Trophoblast cell (in vitro differentiated cells and primary cell): ENCODE measurements around the gene CCDC85C.
"Not testable (repeated sequence)": the region's sequence is repeated elsewhere in the genome, so short reads cannot be mapped to it uniquely, and the experiment has no call there.

Experiments
- DNase-seq, 2 donors: peaks; one replicate each; pipeline ENCODE4 v3.0.0-alpha.2; 2016
- H2AFZ ChIP-seq: 2 replicates; pipeline ENCODE4 v1.6.1; 2013; ENCODE audit warnings: low read length, moderate library complexity, mild to moderate bottlenecking; ENCODE audit not compliant: insufficient read depth, poor library complexity
- H2AK5ac ChIP-seq: 2 replicates; pipeline ENCODE4 v1.6.1; 2013; ENCODE audit warnings: mild to moderate bottlenecking, low read length
- H2BK120ac ChIP-seq: 2 replicates; pipeline ENCODE4 v1.6.1; 2013; ENCODE audit warnings: low read length, mild to moderate bottlenecking, moderate library complexity; ENCODE audit not compliant: insufficient read depth, poor library complexity
- H2BK12ac ChIP-seq: 2 replicates; pipeline ENCODE4 v1.6.1; 2013; ENCODE audit warnings: mild to moderate bottlenecking, low read length, moderate library complexity
- H2BK5ac ChIP-seq: 2 replicates; pipeline ENCODE4 v1.6.1; 2013; ENCODE audit warnings: low read length, low read depth, moderate library complexity, mild to moderate bottlenecking; ENCODE audit not compliant: poor library complexity
- H3K14ac ChIP-seq: 2 replicates; pipeline ENCODE4 v1.6.1; 2013; ENCODE audit warnings: mild to moderate bottlenecking, low read length
- H3K18ac ChIP-seq: 2 replicates; pipeline ENCODE4 v1.6.1; 2013; ENCODE audit warnings: mild to moderate bottlenecking, low read length
- H3K23ac ChIP-seq: 2 replicates; pipeline ENCODE4 v1.6.1; 2013; ENCODE audit warnings: low read length
- H3K27ac ChIP-seq: 2 replicates; pipeline ENCODE4 v1.5.1; 2013; ENCODE audit warnings: low read depth, mild to moderate bottlenecking, inconsistent platforms, low read length, moderate library complexity
- H3K27me3 ChIP-seq: 2 replicates; pipeline ENCODE4 v1.6.1; 2013; ENCODE audit warnings: inconsistent platforms, mild to moderate bottlenecking, low read length, moderate library complexity; ENCODE audit not compliant: insufficient read depth
- H3K36me3 ChIP-seq, 2 experiments: 1 replicate in 1 of 2; 2 replicates in 1 of 2; pipeline ENCODE4 v1.6.1; 2013; ENCODE audit warnings: low read length in 2 of 2, mild to moderate bottlenecking in 2 of 2, moderate library complexity in 1 of 2; ENCODE audit not compliant: insufficient read depth in 2 of 2, control insufficient read depth in 1 of 2
- H3K4ac ChIP-seq: 2 replicates; pipeline ENCODE4 v1.6.1; 2013; ENCODE audit warnings: low read depth, mild to moderate bottlenecking, low read length, moderate library complexity
- H3K4me1 ChIP-seq, 2 experiments: 1 replicate in 1 of 2; 2 replicates in 1 of 2; pipeline ENCODE4 v1.6.1; 2013; ENCODE audit warnings: low read length in 2 of 2, mild to moderate bottlenecking in 2 of 2, moderate library complexity in 1 of 2; ENCODE audit not compliant: insufficient read depth in 2 of 2, control insufficient read depth in 1 of 2
- H3K4me2 ChIP-seq: 2 replicates; pipeline ENCODE4 v1.6.1; 2013; ENCODE audit warnings: inconsistent platforms, mild to moderate bottlenecking, low read length, moderate library complexity
- H3K4me3 ChIP-seq: 2 replicates; pipeline ENCODE4 v1.5.1; 2013; ENCODE audit warnings: mild to moderate bottlenecking, low read depth, low read length, inconsistent platforms
- H3K79me1 ChIP-seq: one replicate; pipeline ENCODE4 v1.6.1; 2013; ENCODE audit warnings: low read length
- H3K79me2 ChIP-seq: 2 replicates; pipeline ENCODE4 v1.6.1; 2013; ENCODE audit warnings: low read length, mild to moderate bottlenecking; ENCODE audit not compliant: control insufficient read depth, insufficient read depth, poor library complexity
- H3K9ac ChIP-seq: 2 replicates; pipeline ENCODE4 v1.6.1; 2013; ENCODE audit warnings: mild to moderate bottlenecking, low read length
- H3K9me3 ChIP-seq: 2 replicates; pipeline ENCODE4 v1.6.1; 2013; ENCODE audit warnings: low read depth, mild to moderate bottlenecking, control low read depth, inconsistent platforms, low read length; ENCODE audit not compliant: insufficient read depth
- H4K12ac ChIP-seq: 2 replicates; pipeline ENCODE4 v1.6.1; 2013; ENCODE audit warnings: low read depth, mild to moderate bottlenecking, low read length, moderate library complexity
- H4K8ac ChIP-seq: 2 replicates; pipeline ENCODE4 v1.6.1; 2013; ENCODE audit warnings: low read depth, mild to moderate bottlenecking, low read length, moderate library complexity
- H4K91ac ChIP-seq: one replicate; pipeline ENCODE4 v1.6.1; 2013; ENCODE audit warnings: low read depth, mild to moderate bottlenecking, low read length, moderate library complexity
- WGBS: extraction: QIAGEN DNeasy Blood & Tissue Kit; methylation state at CpG from one replicate; pipeline ENCODE4 v1.1.7; 2013; ENCODE audit warnings: missing lambda C conversion rate; ENCODE audit not compliant: insufficient read length, insufficient coverage; ENCODE audit errors: extremely low coverage; 5-methylcytosine and 5-hydroxymethylcytosine counted together

CCDC85C gene

GRCh38 chr14:99644723-99645544 is 40.9 kb upstream of the CCDC85C start, which contains the start of gene HHIPL1:
TSS of gene HHIPL1 (plus strand) at chr14:99645129. CDS start at chr14:99645208, 79 bp downstream.
- H4K8ac ChIP-seq: peak within 1 kb of the TSS; percentile 99
- no peak within 1 kb of the TSS for H2AK5ac ChIP-seq
- DNase-seq: peak in 1 of 2 donors; percentile 26
- H3K4me1 ChIP-seq: peaks cover 18 to 21% of the 10 kb centered on the region in 2 experiments
- peak within 1 kb of the TSS; percentile 79 for H3K4me2 ChIP-seq
- peak within 1 kb of the TSS; percentile 93 for H4K12ac ChIP-seq
- H3K27me3 ChIP-seq: no peaks in the 10 kb centered on the region
- H3K79me1 ChIP-seq: peaks cover 9% of the 10 kb centered on the region
- whole genome bisulfite sequencing: no CpG with 5 or more reads among the region's 91 CpGs
- peak within 1 kb of the TSS; percentile 92 for H3K14ac ChIP-seq
- peak within 1 kb of the TSS; percentile 84 for H3K18ac ChIP-seq
- H4K91ac ChIP-seq: peak within 1 kb of the TSS; percentile 94
- H3K9me3 ChIP-seq: peaks cover 5% of the 10 kb centered on the region
- peak within 1 kb of the TSS; percentile 25 for H2BK12ac ChIP-seq
- peak within 1 kb of the TSS; percentile 29 for H3K9ac ChIP-seq
- peak within 1 kb of the TSS; percentile 6 for H3K4ac ChIP-seq
- no peak within 1 kb of the TSS for H3K27ac ChIP-seq
- no peak within 1 kb of the TSS for H3K23ac ChIP-seq
- peak within 1 kb of the TSS; percentile 84 for H2BK120ac ChIP-seq
- H3K79me2 ChIP-seq: peaks cover 6% of the 10 kb centered on the region
- no peak within 1 kb of the TSS for H2BK5ac ChIP-seq
- peak within 1 kb of the TSS; percentile 96 for H2AFZ ChIP-seq
- H3K36me3 ChIP-seq: no peaks in the 10 kb centered on the region
- peak within 1 kb of the TSS; percentile 66 for H3K4me3 ChIP-seq

- DNase-seq: no peak
- Histone ChIP-seq H2BK12ac (no peak overlapping the region), H3K79me2 (peaks cover 6% of the 10 kb centered on the region), H2AFZ (peak overlapping the region; percentile 96), H3K4ac (no peak overlapping the region), H3K4me2 (no peak overlapping the region), H4K12ac (no peak overlapping the region), H3K27me3 (no peaks in the 10 kb centered on the region), H2BK120ac (peak overlapping the region; percentile 84), H3K4me1 (peaks cover 18 to 21% of the 10 kb centered on the region in 2 experiments), H3K9me3 (peaks cover 5% of the 10 kb centered on the region), H3K18ac (no peak overlapping the region), H4K8ac (peak overlapping the region; percentile 99), H4K91ac (peak overlapping the region; percentile 94), H3K79me1 (peaks cover 9% of the 10 kb centered on the region), H3K4me3 (no peak overlapping the region), H3K14ac (peak overlapping the region; percentile 92), H3K27ac (no peak overlapping the region), H3K9ac (no peak overlapping the region), H3K36me3 (no peaks in the 10 kb centered on the region), H2AK5ac (no peak overlapping the region), H3K23ac (no peak overlapping the region), H2BK5ac (no peak overlapping the region)
- WGBS: no CpG with 5 or more reads among the region's 11 CpGs
Observed at GRCh38 chr14:99644035-99644587, 40.1 kb upstream of the CCDC85C start.

GRCh38 chr14:99643343-99643742 is 39.3 kb upstream of the CCDC85C start:
- Histone ChIP-seq H3K9me3 (peaks cover 5% of the 10 kb centered on the region), H3K79me2 (peaks cover 6% of the 10 kb centered on the region), H3K4me3 (no peak overlapping the region), H2BK5ac (no peak overlapping the region), H4K8ac (no peak overlapping the region), H2AK5ac (no peak overlapping the region), H3K79me1 (peaks cover 9% of the 10 kb centered on the region), H3K4me1 (peaks cover 18 to 21% of the 10 kb centered on the region in 2 experiments), H3K4ac (no peak overlapping the region), H2BK120ac (no peak overlapping the region), H3K27me3 (no peaks in the 10 kb centered on the region), H3K9ac (no peak overlapping the region), H4K91ac (no peak overlapping the region), H2AFZ (no peak overlapping the region), H3K23ac (no peak overlapping the region), H3K27ac (no peak overlapping the region), H3K14ac (no peak overlapping the region), H2BK12ac (no peak overlapping the region), H4K12ac (no peak overlapping the region), H3K36me3 (no peaks in the 10 kb centered on the region), H3K4me2 (no peak overlapping the region), H3K18ac (no peak overlapping the region)
- no CpG with 5 or more reads among the region's 6 CpGs for WGBS
- no peak for DNase-seq

GRCh38 chr14:99642771-99643170 is 38.8 kb upstream of the CCDC85C start:
- not testable (repeated sequence) for H3K18ac ChIP-seq, H3K4ac ChIP-seq, H3K27me3 ChIP-seq, H4K8ac ChIP-seq, H3K9me3 ChIP-seq, H3K79me1 ChIP-seq, H2BK5ac ChIP-seq, H3K27ac ChIP-seq, DNase-seq, H4K91ac ChIP-seq, H3K14ac ChIP-seq, H3K4me2 ChIP-seq, H3K79me2 ChIP-seq, H2AFZ ChIP-seq, H3K23ac ChIP-seq, H2BK120ac ChIP-seq, H2BK12ac ChIP-seq, H4K12ac ChIP-seq, H3K4me3 ChIP-seq, H3K9ac ChIP-seq, H3K36me3 ChIP-seq, H2AK5ac ChIP-seq
- H3K4me1 ChIP-seq: peaks cover 18 to 21% of the 10 kb centered on the region in 2 experiments
- no CpG with 5 or more reads among the region's 5 CpGs for WGBS
